Neural progenitor cell (in vitro differentiated cells): ENCODE measurements around the gene VMP1.

Experiments
- EZH2 ChIP-seq: fragments of 200-600 bp; sonication (generic); IDR thresholded peaks from 2 replicates; pipeline ENCODE4 v1.6.1; 2017; ENCODE audit warnings: antibody characterized with exemption, mild to moderate bottlenecking, moderate library complexity
- TF ChIP-seq, protein P1 (sequence below): fragments of 200-600 bp; sonication (generic); IDR thresholded peaks from 2 replicates; pipeline ENCODE4 v1.5.1; 2017; ENCODE audit warnings: antibody characterized with exemption, mild to moderate bottlenecking

DNA sequence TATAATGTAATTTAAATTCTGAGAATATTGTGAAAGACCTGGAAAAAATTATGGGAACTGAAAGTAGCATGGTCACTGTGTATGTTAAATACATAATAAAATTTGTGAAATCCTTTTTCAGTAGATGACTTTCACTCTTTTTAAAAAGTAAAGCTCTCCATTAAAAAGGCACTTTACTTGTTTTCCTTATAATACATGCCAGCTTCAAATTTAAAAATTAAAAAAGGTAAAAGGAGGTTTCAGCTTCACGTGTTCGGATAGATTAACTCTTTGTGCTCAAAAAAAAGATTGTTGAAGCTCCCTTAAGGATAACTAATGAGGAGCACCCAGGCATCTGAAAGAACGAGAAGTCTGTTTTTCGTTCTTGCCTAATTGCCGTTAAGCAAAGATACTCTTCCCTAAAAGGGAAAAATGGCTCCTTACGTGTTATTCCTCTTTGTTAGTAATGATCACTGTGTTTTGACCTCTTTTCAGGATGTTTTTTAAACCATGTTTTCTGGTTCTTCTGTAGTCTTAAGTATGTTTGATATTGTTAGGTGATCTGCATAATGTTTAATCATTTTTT lies 97.5 kb downstream of the VMP1 start:
- no peak for TF ChIP-seq EZH2
- TF ChIP-seq, protein P1, sequence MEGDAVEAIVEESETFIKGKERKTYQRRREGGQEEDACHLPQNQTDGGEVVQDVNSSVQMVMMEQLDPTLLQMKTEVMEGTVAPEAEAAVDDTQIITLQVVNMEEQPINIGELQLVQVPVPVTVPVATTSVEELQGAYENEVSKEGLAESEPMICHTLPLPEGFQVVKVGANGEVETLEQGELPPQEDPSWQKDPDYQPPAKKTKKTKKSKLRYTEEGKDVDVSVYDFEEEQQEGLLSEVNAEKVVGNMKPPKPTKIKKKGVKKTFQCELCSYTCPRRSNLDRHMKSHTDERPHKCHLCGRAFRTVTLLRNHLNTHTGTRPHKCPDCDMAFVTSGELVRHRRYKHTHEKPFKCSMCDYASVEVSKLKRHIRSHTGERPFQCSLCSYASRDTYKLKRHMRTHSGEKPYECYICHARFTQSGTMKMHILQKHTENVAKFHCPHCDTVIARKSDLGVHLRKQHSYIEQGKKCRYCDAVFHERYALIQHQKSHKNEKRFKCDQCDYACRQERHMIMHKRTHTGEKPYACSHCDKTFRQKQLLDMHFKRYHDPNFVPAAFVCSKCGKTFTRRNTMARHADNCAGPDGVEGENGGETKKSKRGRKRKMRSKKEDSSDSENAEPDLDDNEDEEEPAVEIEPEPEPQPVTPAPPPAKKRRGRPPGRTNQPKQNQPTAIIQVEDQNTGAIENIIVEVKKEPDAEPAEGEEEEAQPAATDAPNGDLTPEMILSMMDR, result no peak
